GM12878 (cell line): ENCODE data around the gene SARS2. TPM values are rescaled to one million over a fixed set of nuclear protein-coding genes. Genes with fewer than 3 reads are reported as not detected.
A peak's percentile ranks its signal among the peaks of the same experiment; 100 is the strongest.

Source experiments
- BHLHE40 ChIP-seq, 2 experiments: fragments of 450-650 bp in 1 of 2; IDR thresholded peaks; 2 replicates each; pipeline ENCODE4 v1.6.1; 2011 to 2017; ENCODE audit warnings: low read depth in 2 of 2, borderline replicate concordance in 1 of 2, improper control_type of control experiment in 1 of 2, low read length in 1 of 2, mild to moderate bottlenecking in 1 of 2
- CHD1 ChIP-seq: IDR thresholded peaks from 2 replicates; pipeline ENCODE4 v1.6.1; 2012; ENCODE audit warnings: low read depth, low read length, improper control_type of control experiment
- CHD2 ChIP-seq: IDR thresholded peaks from 2 replicates; pipeline ENCODE4 v1.6.1; 2011; ENCODE audit warnings: low read depth, low read length, improper control_type of control experiment, borderline replicate concordance
- CHD4 ChIP-seq: fragments of 200-600 bp; sonication (generic); IDR thresholded peaks from 2 replicates; pipeline ENCODE4 v1.6.1; 2016; ENCODE audit warnings: mild to moderate bottlenecking
- ESRRA ChIP-seq: IDR thresholded peaks from 2 replicates; pipeline ENCODE4 v1.6.1; 2012; ENCODE audit warnings: mild to moderate bottlenecking, low read length, improper control_type of control experiment
- FOXM1 ChIP-seq: IDR thresholded peaks from 2 replicates; pipeline ENCODE4 v1.6.1; 2012; ENCODE audit warnings: low read depth, mild to moderate bottlenecking, inconsistent platforms, low read length, moderate library complexity
- HDAC2 ChIP-seq: fragments of 200-600 bp; sonication (generic); IDR thresholded peaks from 2 replicates; pipeline ENCODE4 v1.6.1; 2017
- HDAC6 ChIP-seq: fragments of 200-600 bp; sonication (generic); IDR thresholded peaks from one replicate; pipeline ENCODE4 v1.8.0; 2017; ENCODE audit warnings: antibody characterized with exemption; ENCODE audit not compliant: unreplicated experiment
- IRF5 ChIP-seq: fragments of 450-650 bp; IDR thresholded peaks from 2 replicates; pipeline ENCODE4 v1.6.1; 2017; ENCODE audit warnings: borderline replicate concordance
- LARP7 ChIP-seq: fragments of 450-650 bp; IDR thresholded peaks from 2 replicates; pipeline ENCODE4 v1.6.1; 2017; ENCODE audit warnings: mild to moderate bottlenecking
- MEF2A ChIP-seq: IDR thresholded peaks from 2 replicates; pipeline ENCODE4 v1.6.1; 2011; ENCODE audit warnings: low read depth, mild to moderate bottlenecking, low read length, moderate library complexity; ENCODE audit not compliant: insufficient read depth
- MTA2 ChIP-seq: fragments of 450-650 bp; IDR thresholded peaks from 2 replicates; pipeline ENCODE4 v1.6.1; 2016; ENCODE audit warnings: low read depth, mild to moderate bottlenecking, moderate library complexity
- NFIC ChIP-seq: IDR thresholded peaks from 2 replicates; pipeline ENCODE4 v1.6.1; 2012; ENCODE audit warnings: low read depth, mild to moderate bottlenecking, inconsistent platforms, low read length, moderate library complexity
- PBX3 ChIP-seq: IDR thresholded peaks from 2 replicates; pipeline ENCODE4 v1.6.1; 2011; ENCODE audit warnings: mild to moderate bottlenecking, low read depth, low read length, moderate library complexity; ENCODE audit not compliant: insufficient replicate concordance
- POLR2AphosphoS5 ChIP-seq: IDR thresholded peaks from 2 replicates; pipeline ENCODE4 v1.6.1; 2011; ENCODE audit warnings: mild to moderate bottlenecking, low read length, inconsistent platforms
- RB1 ChIP-seq: fragments of 450-650 bp; formaldehyde crosslinking; IDR thresholded peaks from 2 replicates; pipeline ENCODE4 v1.6.1; 2017; ENCODE audit warnings: mild to moderate bottlenecking, borderline replicate concordance
- SUPT20H ChIP-seq: IDR thresholded peaks from 2 replicates; pipeline ENCODE4 v1.6.1; 2011; ENCODE audit warnings: low read depth, mild to moderate bottlenecking, low read length, moderate library complexity, borderline replicate concordance; ENCODE audit not compliant: control insufficient read depth
- ZBTB4 ChIP-seq: fragments of 450-650 bp; formaldehyde crosslinking; IDR thresholded peaks from 2 replicates; pipeline ENCODE4 v1.4.0; 2022; ENCODE audit warnings: mild to moderate bottlenecking, moderate library complexity
- ZSCAN29 ChIP-seq: fragments of 450-650 bp; IDR thresholded peaks from 2 replicates; pipeline ENCODE4 v1.6.1; 2017; ENCODE audit warnings: mild to moderate bottlenecking, moderate library complexity
- polyA plus RNA-seq, 11 experiments: library from polyadenylated mRNA; depleted of rRNA in 4 of 11; unstranded in 6 of 11; stranded (reverse) in 5 of 11; fragments of >200 nt; fragmentation: Nextera tagmentation in 4 of 11; fragmentation: Illumina TruSeq in 1 of 11; extraction: Ambion mirVana in 4 of 11; extraction: Trizol in 1 of 11; gene quantifications; 1 replicate in 1 of 11; 2 replicates in 10 of 11; pipeline versions ENCODE4 v1.2.1 to v1.2.3, GENCODE V29; 2011 to 2016; ENCODE audit warnings: inconsistent platforms in 2 of 11, missing spikeins in 2 of 11, low read depth in 1 of 11
- total RNA-seq, 4 experiments: library from RNA; depleted of rRNA in 3 of 4; stranded (reverse); fragments of >200 nt in 3 of 4; fragmentation: Illumina TruSeq in 1 of 4; extraction: Trizol in 1 of 4; gene quantifications; 2 replicates each; pipeline versions ENCODE4 v1.2.1 to v1.2.3, GENCODE V29; 2013 to 2021
- TF ChIP-seq, protein P1 (sequence below): IDR thresholded peaks from 2 replicates; pipeline ENCODE4 v1.6.1; 2012; ENCODE audit warnings: low read length, inconsistent platforms
- TF ChIP-seq, protein P2 (sequence below): fragments of 450-650 bp; IDR thresholded peaks from 2 replicates; pipeline ENCODE4 v1.6.1; 2018; ENCODE audit warnings: borderline replicate concordance, mild to moderate bottlenecking; ENCODE audit not compliant: partially characterized antibody

The SARS2 gene
- total and polyA plus RNA-seq, 10 of the 15 experiments (the other 5 are each of a cell fraction or from before 2014, with no cell fraction given), result 2.6 to 50.3 (median 27.5) TPM

- TF ChIP-seq ZBTB4 (CRISPR knock-in tag), result no peak
- TF ChIP-seq CHD1, result no peak
- no peak for TF ChIP-seq HDAC2
- TF ChIP-seq HDAC6, result no peak
- no peak for TF ChIP-seq IRF5
- TF ChIP-seq MEF2A, result no peak
- no peak for TF ChIP-seq ESRRA
- no peak for TF ChIP-seq FOXM1
- no peak for TF ChIP-seq MTA2
- TF ChIP-seq, protein P1, sequence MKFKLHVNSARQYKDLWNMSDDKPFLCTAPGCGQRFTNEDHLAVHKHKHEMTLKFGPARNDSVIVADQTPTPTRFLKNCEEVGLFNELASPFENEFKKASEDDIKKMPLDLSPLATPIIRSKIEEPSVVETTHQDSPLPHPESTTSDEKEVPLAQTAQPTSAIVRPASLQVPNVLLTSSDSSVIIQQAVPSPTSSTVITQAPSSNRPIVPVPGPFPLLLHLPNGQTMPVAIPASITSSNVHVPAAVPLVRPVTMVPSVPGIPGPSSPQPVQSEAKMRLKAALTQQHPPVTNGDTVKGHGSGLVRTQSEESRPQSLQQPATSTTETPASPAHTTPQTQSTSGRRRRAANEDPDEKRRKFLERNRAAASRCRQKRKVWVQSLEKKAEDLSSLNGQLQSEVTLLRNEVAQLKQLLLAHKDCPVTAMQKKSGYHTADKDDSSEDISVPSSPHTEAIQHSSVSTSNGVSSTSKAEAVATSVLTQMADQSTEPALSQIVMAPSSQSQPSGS, result no peak
- TF ChIP-seq PBX3, result peak; percentile 83
- no peak for TF ChIP-seq SUPT20H
- no peak for TF ChIP-seq NFIC
- TF ChIP-seq ZSCAN29, result no peak
- TF ChIP-seq BHLHE40 (IDR thresholded peaks at IDR 0.05; ENCODE audit: borderline replicate concordance in 1 of 2, low read depth in 2 of 2, low read length in 1 of 2), result no peak
- TF ChIP-seq CHD4, result no peak
- peak; percentile 96 for TF ChIP-seq POLR2AphosphoS5
- TF ChIP-seq LARP7, result no peak
- TF ChIP-seq, protein P2, sequence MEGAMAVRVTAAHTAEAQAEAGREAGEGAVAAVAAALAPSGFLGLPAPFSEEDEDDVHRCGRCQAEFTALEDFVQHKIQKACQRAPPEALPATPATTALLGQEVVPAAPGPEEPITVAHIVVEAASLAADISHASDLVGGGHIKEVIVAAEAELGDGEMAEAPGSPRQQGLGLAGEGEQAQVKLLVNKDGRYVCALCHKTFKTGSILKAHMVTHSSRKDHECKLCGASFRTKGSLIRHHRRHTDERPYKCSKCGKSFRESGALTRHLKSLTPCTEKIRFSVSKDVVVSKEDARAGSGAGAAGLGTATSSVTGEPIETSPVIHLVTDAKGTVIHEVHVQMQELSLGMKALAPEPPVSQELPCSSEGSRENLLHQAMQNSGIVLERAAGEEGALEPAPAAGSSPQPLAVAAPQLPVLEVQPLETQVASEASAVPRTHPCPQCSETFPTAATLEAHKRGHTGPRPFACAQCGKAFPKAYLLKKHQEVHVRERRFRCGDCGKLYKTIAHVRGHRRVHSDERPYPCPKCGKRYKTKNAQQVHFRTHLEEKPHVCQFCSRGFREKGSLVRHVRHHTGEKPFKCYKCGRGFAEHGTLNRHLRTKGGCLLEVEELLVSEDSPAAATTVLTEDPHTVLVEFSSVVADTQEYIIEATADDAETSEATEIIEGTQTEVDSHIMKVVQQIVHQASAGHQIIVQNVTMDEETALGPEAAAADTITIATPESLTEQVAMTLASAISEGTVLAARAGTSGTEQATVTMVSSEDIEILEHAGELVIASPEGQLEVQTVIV, result peak; percentile 18
- TF ChIP-seq RB1, result 0 out of 2 replicates have a peak, but pooled peaks have one; percentile 59
- TF ChIP-seq CHD2, result peak; percentile 88
Observed at GRCh38 chr19:38930776-38931520, 385 bp upstream of the SARS2 start, which contains the start of gene MRPS12 (continued).
